ENCODE measurements around the gene INVS.

GRCh38 chr9:100160021-100160420 lies 61.0 kb downstream of the INVS start:
- TF ChIP-seq SNAI2 (CRISPR knock-in tag; IDR thresholded peaks at IDR 0.05): no peak
- TF ChIP-seq CREB5 (CRISPR knock-in tag; IDR thresholded peaks at IDR 0.05; ENCODE audit: low read depth): no peak
- TF ChIP-seq PATZ1 (CRISPR knock-in tag; IDR thresholded peaks at IDR 0.05; ENCODE audit: borderline replicate concordance): no peak
- TF ChIP-seq ZNF70 (CRISPR knock-in tag; IDR thresholded peaks at IDR 0.05): no peak
- TF ChIP-seq POU6F1 (CRISPR knock-in tag; IDR thresholded peaks at IDR 0.05; ENCODE audit: borderline replicate concordance, low read depth): no peak
- TF ChIP-seq ZFP30 (CRISPR knock-in tag; IDR thresholded peaks at IDR 0.05): no peak
- no peak for TF ChIP-seq ESRRG (CRISPR knock-in tag; IDR thresholded peaks at IDR 0.05)
- no peak for TF ChIP-seq RARB (CRISPR knock-in tag; IDR thresholded peaks at IDR 0.05)
- TF ChIP-seq TSHZ2 (CRISPR knock-in tag; IDR thresholded peaks at IDR 0.05): no peak

All from SK-N-SH treated with all-trans-retinoic acid at 6 μM for 48 hours (cell line).